ENCODE data around the gene COL11A2. TPM values are rescaled to one million over a fixed set of nuclear protein-coding genes. Genes with fewer than 3 reads are reported as not detected.

COL11A2 gene
- total RNA-seq, 1 experiment from 2014 or later: 2.3 TPM

- Mint-ChIP-seq H3K4me1 (peaks cover 34 to 44% of the 10 kb centered on the region in 2 experiments), H3K9me3 (no peaks in the 10 kb centered on the region; a peak in 1 of 5 replicates), H3K36me3 (ENCODE audit: insufficient read depth in 1 of 3, low read depth in 3 of 3) (peaks cover 38 to 56% (median 46%) of the 10 kb centered on the region in 3 experiments), H3K27me3 (ENCODE audit: low read depth) (no peaks in the 10 kb centered on the region), H3K27ac (peak overlapping the region; percentile 42 to 89 (median 75); a peak in 5 of 7 replicates), H3K4me3 (peak overlapping the region; percentile 96 to 99)
- H2BK12ac ChIP-seq (ENCODE audit: insufficient read length, low read depth, low read length): no peak overlapping the region
- H3K27me3 ChIP-seq (ENCODE audit: insufficient read depth, low read length): no peaks in the 10 kb centered on the region
- no peak overlapping the region for H3K4ac ChIP-seq (ENCODE audit: low read depth, low read length)
- no CpG with 5 or more reads among the region's 26 CpGs for WGBS (ENCODE audit: extremely low coverage, insufficient read length, low lambda C conversion rate)
- peak overlapping the region; percentile 73 for H3K9ac ChIP-seq (ENCODE audit: extremely low read depth, insufficient read length, low read length)
- peaks cover 4% of the 10 kb centered on the region; the same call in 1 of the 2 replicates for H3K79me2 ChIP-seq (ENCODE audit: insufficient read depth, low read length)
- no peak overlapping the region for H3K56ac ChIP-seq (ENCODE audit: insufficient read length, low read depth, low read length)
- H3K23ac ChIP-seq (ENCODE audit: insufficient read length, low read depth, low read length): no peak overlapping the region
- peak overlapping the region; percentile 86 for H3K4me2 ChIP-seq (ENCODE audit: insufficient read depth, insufficient read length, low read length)
- H4K20me1 ChIP-seq (ENCODE audit: control insufficient read depth, insufficient read depth, insufficient read length): no peaks in the 10 kb centered on the region
- H2AFZ ChIP-seq (ENCODE audit: low read length): no peak overlapping the region
- DNase-seq: no peak
- TF ChIP-seq CTCF (conservative IDR thresholded peaks at IDR 0.05): no peak
- no peak overlapping the region for H4K91ac ChIP-seq (ENCODE audit: insufficient read length, low read depth, low read length)
- H2AK5ac ChIP-seq (ENCODE audit: insufficient read length, low read length): no peak overlapping the region
- H2BK15ac ChIP-seq (ENCODE audit: low read depth, low read length): no peak overlapping the region
- H3T11ph ChIP-seq (ENCODE audit: low read length): no peak overlapping the region
- H3K27ac ChIP-seq (ENCODE audit: insufficient read length, low read depth, low read length): no peak overlapping the region
- no peaks in the 10 kb centered on the region for H3K79me1 ChIP-seq (ENCODE audit: insufficient read depth, low read depth, low read length, poor library complexity, severe bottlenecking)
- H3K9me3 ChIP-seq (ENCODE audit: control insufficient read depth, low read depth, low read length): no peaks in the 10 kb centered on the region
- H4K5ac ChIP-seq (ENCODE audit: insufficient read length, low read depth, low read length): no peak overlapping the region
- peaks cover 9% of the 10 kb centered on the region for H3K23me2 ChIP-seq (ENCODE audit: insufficient read length, low read depth, low read length, poor library complexity, severe bottlenecking)
- H4K8ac ChIP-seq (replicated peaks; ENCODE audit: insufficient read length, low read depth, low read length): no peak overlapping the region
- H2BK5ac ChIP-seq (ENCODE audit: insufficient read length, low read length): no peak overlapping the region
- peaks cover 9% of the 10 kb centered on the region; the same call in 1 of the 2 replicates for H3K4me1 ChIP-seq (ENCODE audit: insufficient read depth, low read length)
- H2BK20ac ChIP-seq (ENCODE audit: low read depth, low read length, poor library complexity, severe bottlenecking): no peak overlapping the region
- H3K14ac ChIP-seq (ENCODE audit: insufficient read depth, low read length): 0 out of 2 replicates have a peak overlapping the region, but pooled peaks have one; percentile 87
- no peak overlapping the region for H3K18ac ChIP-seq (ENCODE audit: insufficient read length, low read depth, low read length)
- no peak overlapping the region for H2BK120ac ChIP-seq (ENCODE audit: low read depth, low read length, poor library complexity, severe bottlenecking)
Measured at GRCh38 chr6:33199687-33200218, 7.5 kb upstream of the COL11A2 start.
